GM18520 (cell line): ENCODE measurements around the gene TET1.
"Not testable (repeated sequence)": the region's sequence is repeated elsewhere in the genome, so short reads cannot be mapped to it uniquely, and the experiment has no call there.

Experiments used
- ATAC-seq: cut with Tn5 transposase; IDR thresholded peaks from one replicate; pipeline ENCODE4 v1.9.1; 2021; ENCODE audit not compliant: unreplicated experiment

The TET1 gene

GRCh38 chr10:68697106-68697505 lies 137.0 kb downstream of the TET1 start:
- ATAC-seq: no peak

GRCh38 chr10:68700197-68700596 lies 140.1 kb downstream of the TET1 start:
- ATAC-seq: no peak

DNA sequence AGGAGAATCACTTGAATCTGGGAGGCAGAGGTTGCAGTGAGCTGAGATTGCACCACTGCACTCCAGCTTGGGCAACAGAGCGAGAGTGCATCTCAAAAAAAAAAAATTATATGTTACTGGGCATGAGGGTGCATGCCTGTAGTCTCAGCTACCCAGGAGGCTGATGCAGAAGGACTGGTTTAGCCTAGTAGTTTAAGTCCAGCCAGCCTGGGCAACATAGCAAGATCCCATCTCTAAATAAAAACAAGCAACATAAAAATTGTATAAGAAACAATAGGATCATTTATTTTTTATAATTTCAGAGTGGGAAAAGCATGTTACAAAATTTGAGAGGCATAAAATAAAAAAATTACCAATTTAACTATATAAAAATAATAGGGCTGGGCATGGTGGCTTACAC lies 145.4 kb downstream of the TET1 start:
- ATAC-seq: no peak

DNA sequence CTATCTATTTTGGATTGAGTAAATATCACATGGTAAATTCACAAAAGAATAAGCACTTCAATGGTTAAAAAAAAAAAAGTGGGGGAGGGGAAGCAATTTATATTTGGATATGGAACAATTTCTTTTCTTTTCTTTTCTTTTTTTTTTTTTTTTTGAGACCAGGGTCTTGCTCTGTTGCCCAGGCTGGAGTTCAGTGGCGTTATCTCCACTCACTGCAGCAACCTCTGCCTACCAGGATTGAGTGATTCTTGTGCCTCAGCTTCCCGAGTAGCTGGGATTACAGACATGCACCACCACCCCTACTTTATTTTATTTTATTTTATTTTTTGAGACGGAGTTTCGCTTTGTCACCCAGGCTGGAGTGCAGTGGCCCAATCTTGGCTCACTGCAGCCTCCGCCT lies 148.8 kb downstream of the TET1 start:
- not testable (repeated sequence) for ATAC-seq

GRCh38 chr10:68713065-68713464 lies 152.9 kb downstream of the TET1 start:
- ATAC-seq: not testable (repeated sequence)

GRCh38 chr10:68717435-68717834 lies 157.3 kb downstream of the TET1 start:
- no peak for ATAC-seq

DNA sequence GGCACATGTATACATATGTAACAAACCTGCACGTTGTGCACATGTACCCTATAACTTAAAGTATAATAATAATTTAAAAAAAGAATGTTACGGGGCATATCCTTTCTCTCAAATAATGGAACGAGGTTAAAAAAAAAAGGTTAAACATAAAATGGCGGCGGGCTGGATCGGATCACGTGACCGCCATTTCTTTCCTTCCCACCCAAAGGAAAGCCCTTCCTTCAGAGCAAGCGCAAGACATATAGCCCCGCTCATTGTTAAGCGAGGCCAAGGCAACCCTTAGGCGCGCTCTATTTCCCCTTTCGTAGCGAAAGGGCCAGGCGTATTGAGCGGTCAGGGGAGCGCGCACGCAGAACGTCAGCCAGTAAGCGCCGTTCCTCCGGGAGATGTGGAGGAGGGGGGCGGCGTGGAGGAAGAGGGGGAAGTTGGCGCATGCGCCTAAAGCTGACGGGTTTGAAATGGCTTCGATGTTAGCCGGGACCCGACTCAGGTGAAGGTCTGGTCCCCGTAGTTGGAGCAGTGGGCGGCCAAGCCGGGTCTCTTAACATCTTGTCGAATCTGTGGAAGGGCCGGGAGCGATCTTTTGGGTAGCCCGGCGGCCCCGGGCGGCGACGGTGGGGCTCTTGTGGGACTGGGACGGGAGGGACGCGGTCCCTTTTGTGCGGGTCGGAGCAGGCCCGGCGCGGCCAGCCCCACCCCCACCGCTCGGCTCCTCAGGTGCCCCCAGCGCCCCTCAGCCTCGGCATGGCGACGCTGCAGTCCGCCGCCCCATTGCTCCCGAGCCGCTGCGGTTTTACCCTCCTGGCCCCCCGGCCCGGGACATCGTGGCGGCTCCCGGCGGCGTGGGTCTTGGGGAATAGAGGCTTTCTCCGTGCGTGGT lies 160.9 kb downstream of the TET1 start, which contains the start of gene CCAR1:
TSS of gene CCAR1 (plus strand) at position 447 of the 880 bp plus-strand sequence. CDS start 1,266 bp downstream, outside the sequence.
- ATAC-seq: peak; percentile 98

GRCh38 chr10:68721673-68722335 lies 161.7 kb downstream of the TET1 start:
- ATAC-seq: no peak

GRCh38 chr10:68725016-68725415 lies 164.9 kb downstream of the TET1 start:
- ATAC-seq: no peak

GRCh38 chr10:68727146-68727545 lies 167.0 kb downstream of the TET1 start:
- ATAC-seq: no peak

GRCh38 chr10:68732651-68733050 lies 172.5 kb downstream of the TET1 start:
- ATAC-seq: no peak

GRCh38 chr10:68734349-68734748 lies 174.2 kb downstream of the TET1 start:
- ATAC-seq: no peak

GRCh38 chr10:68735119-68735518 lies 175.0 kb downstream of the TET1 start:
- no peak for ATAC-seq

GRCh38 chr10:68735739-68736138 lies 175.6 kb downstream of the TET1 start:
- not testable (repeated sequence) for ATAC-seq

GRCh38 chr10:68740676-68741075 lies 180.5 kb downstream of the TET1 start:
- not testable (repeated sequence) for ATAC-seq

DNA sequence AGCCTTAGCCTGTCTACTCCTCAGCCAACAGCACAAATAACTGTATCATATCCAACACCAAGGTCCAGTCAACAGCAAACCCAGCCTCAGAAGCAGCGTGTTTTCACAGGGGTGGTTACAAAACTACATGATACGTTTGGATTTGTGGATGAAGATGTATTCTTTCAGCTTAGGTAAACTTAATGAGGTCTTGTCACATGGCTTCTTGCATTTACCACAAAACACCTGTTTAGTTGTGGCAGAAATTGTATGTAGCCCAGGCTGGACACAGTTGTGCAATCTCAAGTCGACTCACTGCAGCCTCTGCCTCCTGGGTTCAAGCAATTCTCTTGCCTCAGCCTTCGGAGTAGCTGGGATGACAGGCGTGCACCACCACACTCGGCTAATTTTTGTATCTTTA lies 182.3 kb downstream of the TET1 start:
- ATAC-seq: no peak
